WTC11 (cell line): ENCODE data around the gene TAF8. TPM values are rescaled to one million over a fixed set of nuclear protein-coding genes. Genes with fewer than 3 reads are reported as not detected.
A peak's percentile ranks its signal among the peaks of the same experiment; 100 is the strongest.
"Not testable (repeated sequence)": the region's sequence is repeated elsewhere in the genome, so short reads cannot be mapped to it uniquely, and the experiment has no call there.

Experiments used
- ATAC-seq: fragments of 200-7000 bp; cut with Tn5 transposase; 2 replicates; pipeline ENCODE4 v1.10.0; 2021; ENCODE audit warnings: mild to moderate bottlenecking, moderate library complexity
- CTCF ChIA-PET: fragments of 300-600 bp; sonication (Branson Sonifier 250); formaldehyde crosslinking; loops from one replicate; lab custom pipeline; 2021; ENCODE audit warnings: antibody characterized with exemption; lab: Charles Lee
- POLR2A ChIA-PET: fragments of 350-600 bp; sonication (Branson Sonifier 250); formaldehyde crosslinking; loops from one replicate; lab custom pipeline; 2021; ENCODE audit warnings: antibody characterized with exemption; lab: Charles Lee
- DNase-seq: peaks from one replicate; pipeline ENCODE4 v3.0.0; 2021; ENCODE audit warnings: low spot score
- H3K27ac Mint-ChIP-seq: 2 replicates; pipeline ENCODE4 v1.8.0; 2021; ENCODE audit warnings: mixed read lengths
- H3K27me3 Mint-ChIP-seq: 2 replicates; pipeline ENCODE4 v1.8.0; 2021; ENCODE audit warnings: low read depth, mild to moderate bottlenecking, moderate library complexity, mixed read lengths
- H3K36me3 Mint-ChIP-seq: 2 replicates; pipeline ENCODE4 v1.8.0; 2021; ENCODE audit warnings: mixed read lengths
- H3K4me1 Mint-ChIP-seq: 2 replicates; pipeline ENCODE4 v1.8.0; 2022; ENCODE audit warnings: mixed read lengths
- H3K4me3 Mint-ChIP-seq: 2 replicates; pipeline ENCODE4 v1.8.0; 2021; ENCODE audit warnings: mild to moderate bottlenecking, moderate library complexity, mixed read lengths
- H3K9me3 Mint-ChIP-seq: 2 replicates; pipeline ENCODE4 v1.8.0; 2021; ENCODE audit warnings: mixed read lengths
- ELF4 ChIP-seq: sonication (generic); formaldehyde crosslinking; IDR thresholded peaks from 2 replicates; pipeline ENCODE4 v1.8.1; 2022; ENCODE audit warnings: low read depth, mild to moderate bottlenecking, moderate library complexity, missing genetic modification reagents
- FOXJ3 ChIP-seq: sonication (generic); formaldehyde crosslinking; IDR thresholded peaks from 2 replicates; pipeline ENCODE4 v1.9.0; 2021; ENCODE audit warnings: missing genetic modification reagents, mild to moderate bottlenecking, borderline replicate concordance
- FOXK1 ChIP-seq: sonication (generic); formaldehyde crosslinking; IDR thresholded peaks from 2 replicates; pipeline ENCODE4 v1.8.0; 2022; ENCODE audit warnings: mild to moderate bottlenecking, moderate library complexity, missing genetic modification reagents
- IRF2 ChIP-seq: sonication (generic); formaldehyde crosslinking; IDR thresholded peaks from 2 replicates; pipeline ENCODE4 v1.8.0; 2022; ENCODE audit warnings: low read depth, missing genetic modification reagents, borderline replicate concordance
- MYBL2 ChIP-seq: sonication (generic); formaldehyde crosslinking; IDR thresholded peaks from 2 replicates; pipeline ENCODE4 v1.8.1; 2023; ENCODE audit warnings: mild to moderate bottlenecking, moderate library complexity, missing genetic modification reagents
- NFE2L1 ChIP-seq: sonication (generic); formaldehyde crosslinking; IDR thresholded peaks from 2 replicates; pipeline ENCODE4 v1.8.1; 2023; ENCODE audit warnings: missing genetic modification reagents
- RELA ChIP-seq: sonication (generic); formaldehyde crosslinking; IDR thresholded peaks from 2 replicates; pipeline ENCODE4 v1.8.1; 2022; ENCODE audit warnings: missing genetic modification reagents, mild to moderate bottlenecking, borderline replicate concordance
- SP1 ChIP-seq: sonication (generic); formaldehyde crosslinking; conservative IDR thresholded peaks from 2 replicates; pipeline ENCODE4 v1.8.1; 2022; ENCODE audit warnings: missing genetic modification reagents
- TP53 ChIP-seq: sonication (generic); formaldehyde crosslinking; IDR thresholded peaks from 2 replicates; pipeline ENCODE4 v1.8.1; 2023; ENCODE audit warnings: mild to moderate bottlenecking, missing genetic modification reagents
- ZNF138 ChIP-seq: sonication (generic); formaldehyde crosslinking; conservative IDR thresholded peaks from 2 replicates; pipeline ENCODE4 v1.8.1; 2022; ENCODE audit warnings: mild to moderate bottlenecking, moderate library complexity, missing genetic modification reagents
- ZNF232 ChIP-seq: sonication (generic); formaldehyde crosslinking; IDR thresholded peaks from 2 replicates; pipeline ENCODE4 v1.8.0; 2022; ENCODE audit warnings: mild to moderate bottlenecking, missing genetic modification reagents
- ZNF317 ChIP-seq: sonication (generic); formaldehyde crosslinking; IDR thresholded peaks from 2 replicates; pipeline ENCODE4 v1.8.1; 2023; ENCODE audit warnings: low read depth, mild to moderate bottlenecking, moderate library complexity, missing genetic modification reagents, borderline replicate concordance
- total RNA-seq: library from RNA; stranded (reverse); gene quantifications from 3 replicates; pipeline ENCODE4 v1.2.3, GENCODE V29; 2021
- TF ChIP-seq, protein P1 (sequence below): sonication (generic); formaldehyde crosslinking; IDR thresholded peaks from 2 replicates; pipeline ENCODE4 v1.8.1; 2022; ENCODE audit warnings: missing genetic modification reagents, borderline replicate concordance
- TF ChIP-seq, protein P2 (sequence below): sonication (generic); formaldehyde crosslinking; IDR thresholded peaks from 2 replicates; pipeline ENCODE4 v1.8.1; 2023; ENCODE audit warnings: mild to moderate bottlenecking, missing genetic modification reagents
- TF ChIP-seq, protein P3 (sequence below): sonication (generic); formaldehyde crosslinking; IDR thresholded peaks from 2 replicates; pipeline ENCODE4 v1.8.0; 2022; ENCODE audit warnings: mild to moderate bottlenecking, missing genetic modification reagents
- TF ChIP-seq, protein P4 (sequence below): fragments of 250-450 bp; sonication (Bioruptor Pico); IDR thresholded peaks from 2 replicates; pipeline ENCODE4 v2.1.2; 2022; ENCODE audit warnings: mild to moderate bottlenecking, moderate library complexity

The TAF8 gene
- total RNA-seq, 1 experiment from 2014 or later, result 31.0 TPM

DNA sequence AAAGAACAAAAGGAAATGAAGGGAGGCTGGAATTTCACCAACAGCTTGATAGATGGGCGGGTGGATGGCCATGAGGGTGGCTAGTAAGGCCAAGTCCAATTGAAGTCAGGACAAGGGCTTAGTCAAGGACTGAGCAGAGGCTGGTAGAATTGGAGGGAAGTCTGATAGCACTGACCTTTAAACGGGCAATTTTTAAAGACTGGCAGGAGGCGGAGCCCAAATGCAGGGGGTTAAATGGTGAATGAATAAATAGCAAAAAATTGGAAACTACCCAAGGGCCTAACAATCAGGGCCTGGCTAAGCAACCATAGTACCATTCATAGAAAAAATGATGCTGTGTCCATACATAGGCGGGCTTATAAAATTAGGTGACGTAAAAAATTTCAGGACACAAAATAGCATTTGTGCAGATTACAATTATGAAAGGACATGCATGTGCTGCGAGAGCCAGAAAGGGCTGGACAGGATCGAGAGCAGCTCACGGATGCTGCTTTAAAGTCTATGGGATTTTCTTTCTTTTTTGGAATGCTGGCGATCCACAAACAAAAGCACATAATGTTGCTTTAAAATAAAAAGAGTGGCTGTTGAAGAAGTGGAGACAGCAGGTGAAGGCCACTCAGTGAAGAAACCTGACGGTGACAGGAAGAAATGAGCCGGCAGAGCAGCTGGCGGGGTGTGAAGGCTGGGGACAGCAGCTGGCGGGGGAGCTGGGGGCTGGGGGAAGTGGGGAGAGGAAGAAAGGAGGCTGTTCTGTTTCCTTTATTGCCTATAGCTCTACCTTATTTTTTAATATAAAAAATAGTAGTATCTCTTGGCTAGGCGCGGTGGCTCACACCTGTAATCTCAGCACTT, 42.8 kb upstream of the TAF8 start:
- Mint-ChIP-seq H3K4me3 (no peak overlapping the region), H3K27me3 (no peaks in the 10 kb centered on the region), H3K9me3 (no peaks in the 10 kb centered on the region), H3K27ac (no peak overlapping the region)
- POLR2A ChIA-PET, result no interaction called here
- CTCF ChIA-PET, result interaction anchor here (1.4 to 1.9 kb wide), 3 partner anchors 36 to 221 kb away, joined by 3 to 6 read pairs (median 4); partner anchors contain the start of genes BYSL and MED20
- TF ChIP-seq, protein P1, sequence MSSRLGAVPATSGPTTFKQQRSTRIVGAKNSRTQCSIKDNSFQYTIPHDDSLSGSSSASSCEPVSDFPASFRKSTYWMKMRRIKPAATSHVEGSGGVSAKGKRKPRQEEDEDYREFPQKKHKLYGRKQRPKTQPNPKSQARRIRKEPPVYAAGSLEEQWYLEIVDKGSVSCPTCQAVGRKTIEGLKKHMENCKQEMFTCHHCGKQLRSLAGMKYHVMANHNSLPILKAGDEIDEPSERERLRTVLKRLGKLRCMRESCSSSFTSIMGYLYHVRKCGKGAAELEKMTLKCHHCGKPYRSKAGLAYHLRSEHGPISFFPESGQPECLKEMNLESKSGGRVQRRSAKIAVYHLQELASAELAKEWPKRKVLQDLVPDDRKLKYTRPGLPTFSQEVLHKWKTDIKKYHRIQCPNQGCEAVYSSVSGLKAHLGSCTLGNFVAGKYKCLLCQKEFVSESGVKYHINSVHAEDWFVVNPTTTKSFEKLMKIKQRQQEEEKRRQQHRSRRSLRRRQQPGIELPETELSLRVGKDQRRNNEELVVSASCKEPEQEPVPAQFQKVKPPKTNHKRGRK (CRISPR knock-in tag), result no peak
- TF ChIP-seq TP53 (CRISPR knock-in tag) (no peak), IRF2 (CRISPR knock-in tag) (no peak), FOXJ3 (CRISPR knock-in tag) (no peak), MYBL2 (CRISPR knock-in tag) (no peak), FOXK1 (no peak), ELF4 (CRISPR knock-in tag) (no peak)
- TF ChIP-seq, protein P2, sequence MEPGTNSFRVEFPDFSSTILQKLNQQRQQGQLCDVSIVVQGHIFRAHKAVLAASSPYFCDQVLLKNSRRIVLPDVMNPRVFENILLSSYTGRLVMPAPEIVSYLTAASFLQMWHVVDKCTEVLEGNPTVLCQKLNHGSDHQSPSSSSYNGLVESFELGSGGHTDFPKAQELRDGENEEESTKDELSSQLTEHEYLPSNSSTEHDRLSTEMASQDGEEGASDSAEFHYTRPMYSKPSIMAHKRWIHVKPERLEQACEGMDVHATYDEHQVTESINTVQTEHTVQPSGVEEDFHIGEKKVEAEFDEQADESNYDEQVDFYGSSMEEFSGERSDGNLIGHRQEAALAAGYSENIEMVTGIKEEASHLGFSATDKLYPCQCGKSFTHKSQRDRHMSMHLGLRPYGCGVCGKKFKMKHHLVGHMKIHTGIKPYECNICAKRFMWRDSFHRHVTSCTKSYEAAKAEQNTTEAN, result no peak
- TF ChIP-seq, all 79 proteins: peak for 0
- Mint-ChIP-seq H3K4me1 (peaks cover 28% of the 10 kb centered on the region), H3K36me3 (no peaks in the 10 kb centered on the region)
- no peak for ATAC-seq
- no peak for DNase-seq

DNA sequence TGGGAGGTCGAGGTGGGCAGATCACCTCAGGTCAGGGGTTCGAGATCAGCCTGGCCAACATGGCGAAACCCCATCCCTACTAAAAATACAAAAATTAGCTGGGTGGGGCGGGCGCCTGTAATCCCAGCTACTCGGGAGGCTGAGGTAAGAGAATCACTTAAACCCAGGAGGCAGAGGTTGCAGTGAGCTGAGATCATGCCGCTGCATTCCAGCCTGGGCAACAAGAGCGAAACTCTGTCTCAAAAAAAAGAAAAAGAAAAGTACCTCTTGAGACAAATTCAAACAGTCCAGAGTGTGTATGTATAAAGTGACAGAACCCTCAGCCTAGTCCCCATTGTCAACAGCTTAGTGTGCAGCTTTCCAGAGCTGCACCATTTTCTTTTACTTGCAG, 42.2 kb upstream of the TAF8 start:
- CTCF ChIA-PET, result interaction anchor here (1.4 to 1.9 kb wide), 3 partner anchors 36 to 222 kb away, joined by 3 to 6 read pairs (median 4); partner anchors contain the start of genes BYSL and MED20
- H3K27ac Mint-ChIP-seq, H3K27me3 Mint-ChIP-seq, POLR2A ChIA-PET, H3K36me3 Mint-ChIP-seq, H3K4me3 Mint-ChIP-seq, H3K9me3 Mint-ChIP-seq, DNase-seq, ATAC-seq: not testable (repeated sequence)
- H3K4me1 Mint-ChIP-seq, result peaks cover 28% of the 10 kb centered on the region

DNA sequence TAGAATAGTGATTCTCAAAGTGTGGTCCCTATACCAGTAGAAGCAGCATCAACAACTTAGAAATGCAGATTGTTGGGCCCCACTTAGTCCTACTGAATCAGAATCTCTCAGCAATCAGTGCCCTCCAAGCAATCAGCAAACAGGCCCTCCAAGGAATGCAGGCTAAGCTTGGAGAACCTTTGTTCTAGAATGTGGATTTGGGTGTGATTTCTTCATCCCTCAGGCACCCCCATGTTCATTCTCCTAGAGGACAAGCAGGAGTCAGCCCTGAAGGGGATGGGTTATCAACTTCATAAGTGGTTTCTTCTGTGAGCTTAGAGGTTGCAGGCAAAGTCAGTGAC, 40.5 kb upstream of the TAF8 start:
- CTCF ChIA-PET, result interaction anchor here (1.2 to 2.0 kb wide), 6 partner anchors 44 to 222 kb away, joined by 3 to 11 read pairs (median 4); partner anchors contain the start of genes BYSL, MED20 and TOMM6
- H3K36me3 Mint-ChIP-seq, result no peaks in the 10 kb centered on the region
- H3K4me3 Mint-ChIP-seq, result no peak overlapping the region
- peaks cover 28% of the 10 kb centered on the region for H3K4me1 Mint-ChIP-seq
- H3K27me3 Mint-ChIP-seq, result no peaks in the 10 kb centered on the region
- no peak for DNase-seq
- POLR2A ChIA-PET, result interaction anchor here (0.6 to 0.9 kb wide), 2 partner anchors 44 to 66 kb away, joined by 3 read pairs; no protein-coding TSS in a partner anchor
- H3K9me3 Mint-ChIP-seq, result no peaks in the 10 kb centered on the region
- TF ChIP-seq ZNF317 (CRISPR knock-in tag), result no peak
- no peak overlapping the region; the same call in 1 of the 2 replicates for H3K27ac Mint-ChIP-seq
- ATAC-seq, result peak; percentile 39

DNA sequence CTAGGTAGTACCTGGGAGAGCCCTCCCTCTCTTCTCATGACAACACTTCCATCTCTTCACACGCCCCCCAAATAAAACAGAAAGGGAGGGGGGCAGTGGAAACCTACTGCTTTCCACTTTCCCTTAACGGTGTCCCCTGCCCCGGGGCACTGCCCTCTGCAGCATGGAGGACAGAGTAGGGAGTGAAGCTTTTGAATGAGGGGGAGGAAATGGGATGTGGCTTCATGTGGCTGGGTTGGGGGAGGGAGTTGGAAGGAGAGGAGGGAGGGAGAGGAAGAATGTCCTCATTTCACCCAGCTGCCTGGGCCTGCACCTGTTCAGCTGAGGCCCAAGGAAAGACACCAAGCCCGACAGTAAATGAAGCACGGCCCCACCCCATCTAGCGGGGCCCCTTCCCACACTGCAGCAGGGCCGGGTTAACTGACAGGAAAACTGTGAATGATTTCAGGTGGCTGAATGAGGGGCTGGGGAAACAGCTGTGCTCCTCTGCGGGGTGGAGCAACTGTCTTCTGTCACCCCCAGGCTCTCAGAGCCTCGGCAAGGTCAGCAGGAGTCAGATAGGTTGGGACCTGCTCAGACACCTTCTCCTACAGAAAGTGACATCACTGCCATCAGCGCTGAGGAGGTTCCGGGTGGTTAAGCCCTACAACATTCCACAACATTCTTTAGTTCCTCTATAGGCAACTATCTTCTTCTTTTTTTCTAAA, 40.0 kb upstream of the TAF8 start:
- Mint-ChIP-seq H3K27me3 (no peaks in the 10 kb centered on the region), H3K36me3 (no peaks in the 10 kb centered on the region), H3K4me3 (no peak overlapping the region), H3K9me3 (no peaks in the 10 kb centered on the region), H3K4me1 (peaks cover 28% of the 10 kb centered on the region), H3K27ac (no peak overlapping the region; the same call in 1 of the 2 replicates)
- ChIA-PET CTCF (interaction anchor here (0.6 to 2.0 kb wide), 7 partner anchors 34 to 223 kb away, joined by 3 to 11 read pairs (median 4); partner anchors contain the start of genes BYSL, MED20 and TOMM6), POLR2A (interaction anchor here (0.6 to 0.9 kb wide), 2 partner anchors 45 to 65 kb away, joined by 3 read pairs; no protein-coding TSS in a partner anchor)
- TF ChIP-seq RELA (no peak), SP1 (CRISPR knock-in tag) (0 out of 2 replicates have a peak, but pooled peaks have one; percentile 27), NFE2L1 (CRISPR knock-in tag) (no peak), ZNF232 (CRISPR knock-in tag) (no peak), IRF2 (CRISPR knock-in tag) (no peak), ZNF138 (CRISPR knock-in tag) (no peak)
- TF ChIP-seq, protein P3, sequence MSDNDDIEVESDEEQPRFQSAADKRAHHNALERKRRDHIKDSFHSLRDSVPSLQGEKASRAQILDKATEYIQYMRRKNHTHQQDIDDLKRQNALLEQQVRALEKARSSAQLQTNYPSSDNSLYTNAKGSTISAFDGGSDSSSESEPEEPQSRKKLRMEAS (CRISPR knock-in tag), result peak; percentile 36; the same call in 1 of the 2 replicates
- TF ChIP-seq, protein P4, sequence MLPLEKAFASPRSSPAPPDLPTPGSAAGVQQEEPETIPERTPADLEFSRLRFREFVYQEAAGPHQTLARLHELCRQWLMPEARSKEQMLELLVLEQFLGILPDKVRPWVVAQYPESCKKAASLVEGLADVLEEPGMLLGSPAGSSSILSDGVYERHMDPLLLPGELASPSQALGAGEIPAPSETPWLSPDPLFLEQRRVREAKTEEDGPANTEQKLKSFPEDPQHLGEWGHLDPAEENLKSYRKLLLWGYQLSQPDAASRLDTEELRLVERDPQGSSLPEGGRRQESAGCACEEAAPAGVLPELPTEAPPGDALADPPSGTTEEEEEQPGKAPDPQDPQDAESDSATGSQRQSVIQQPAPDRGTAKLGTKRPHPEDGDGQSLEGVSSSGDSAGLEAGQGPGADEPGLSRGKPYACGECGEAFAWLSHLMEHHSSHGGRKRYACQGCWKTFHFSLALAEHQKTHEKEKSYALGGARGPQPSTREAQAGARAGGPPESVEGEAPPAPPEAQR, result no peak
- DNase-seq (peak; percentile 43), ATAC-seq (peak; percentile 96)
